Duodenal mucosa (tissue), 2 donors: ENCODE results near the gene DMD.
"Not testable (repeated sequence)": the region's sequence is repeated elsewhere in the genome, so short reads cannot be mapped to it uniquely, and the experiment has no call there.

Experiments used
- H3K27ac ChIP-seq: one replicate; pipeline ENCODE4 v1.7.0; 2013; ENCODE audit warnings: low read depth, low read length
- H3K27me3 ChIP-seq, 2 donors: one replicate each; pipeline ENCODE4 v1.7.0; 2013; ENCODE audit warnings: low read length in 2 of 2, control low read depth in 1 of 2; ENCODE audit not compliant: insufficient read depth in 2 of 2, control insufficient read depth in 1 of 2
- H3K36me3 ChIP-seq, 2 donors: one replicate each; pipeline ENCODE4 v1.7.0; 2013; ENCODE audit warnings: low read length in 2 of 2, control low read depth in 1 of 2; ENCODE audit not compliant: insufficient read depth in 2 of 2, control insufficient read depth in 1 of 2
- H3K4me1 ChIP-seq, 2 donors: one replicate each; pipeline ENCODE4 v1.7.0; 2013; ENCODE audit warnings: low read length in 2 of 2, control low read depth in 1 of 2; ENCODE audit not compliant: insufficient read depth in 2 of 2, control insufficient read depth in 1 of 2
- H3K4me3 ChIP-seq, 2 donors: one replicate each; pipeline ENCODE4 v1.7.0; 2013; ENCODE audit warnings: low read length in 2 of 2, low read depth in 1 of 2
- H3K9ac ChIP-seq, 2 donors: one replicate each; pipeline ENCODE4 v1.7.0; 2013; ENCODE audit warnings: low read length in 2 of 2, low read depth in 1 of 2
- H3K9me3 ChIP-seq, 2 donors: one replicate each; pipeline ENCODE4 v1.7.0; 2013; ENCODE audit warnings: low read length in 2 of 2, control low read depth in 1 of 2; ENCODE audit not compliant: control insufficient read depth in 1 of 2

Gene DMD

DNA sequence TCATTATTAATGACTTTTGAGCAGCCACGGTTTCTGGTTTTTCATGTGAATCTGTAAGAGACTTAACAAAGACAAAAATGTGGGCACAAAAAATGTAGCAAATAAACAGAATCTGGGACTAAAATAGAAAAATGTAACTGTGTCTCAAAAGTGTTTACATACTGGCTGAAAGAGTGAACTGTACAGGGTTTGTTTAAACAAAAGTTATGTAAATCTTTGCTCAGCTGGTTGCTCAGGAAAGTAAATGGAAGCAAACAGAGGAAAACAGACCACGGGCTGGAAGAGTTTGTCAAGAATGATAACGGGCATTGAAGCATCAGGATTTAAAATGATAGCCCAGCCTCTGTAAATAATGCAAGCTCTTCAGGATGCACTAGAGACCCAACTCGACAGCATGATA lies 1217.7 kb downstream of the DMD start:
- H3K27me3 ChIP-seq = no peaks in the 10 kb centered on the region
- H3K4me3 ChIP-seq = no peak overlapping the region
- H3K36me3 ChIP-seq = no peaks in the 10 kb centered on the region
- H3K9me3 ChIP-seq = no peaks in the 10 kb centered on the region
- H3K9ac ChIP-seq = no peak overlapping the region
- no peaks in the 10 kb centered on the region for H3K4me1 ChIP-seq
- H3K27ac ChIP-seq = no peak overlapping the region

DNA sequence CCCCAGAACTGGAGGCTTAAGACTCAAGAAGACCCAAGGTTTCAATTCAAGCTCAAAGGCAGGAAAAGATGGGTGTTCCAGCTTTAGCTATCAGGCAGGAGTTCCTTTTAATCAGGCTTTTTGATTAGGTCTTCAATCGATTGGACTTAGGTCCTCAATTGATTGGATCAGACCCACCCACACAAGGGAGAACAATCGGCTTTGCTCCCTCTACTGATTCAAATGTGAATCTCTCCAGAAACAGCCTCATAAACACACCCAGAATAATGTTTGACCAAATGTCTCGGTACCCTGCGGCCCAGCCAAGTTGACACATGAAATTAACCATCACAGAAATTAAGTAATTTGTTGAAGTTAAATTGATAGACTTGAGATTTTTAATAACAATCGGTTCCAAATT lies 1222.4 kb downstream of the DMD start:
- Histone ChIP-seq H3K27ac (no peak overlapping the region), H3K27me3 (no peaks in the 10 kb centered on the region), H3K4me1 (no peaks in the 10 kb centered on the region), H3K9ac (no peak overlapping the region), H3K36me3 (no peaks in the 10 kb centered on the region), H3K4me3 (no peak overlapping the region), H3K9me3 (no peaks in the 10 kb centered on the region)

DNA sequence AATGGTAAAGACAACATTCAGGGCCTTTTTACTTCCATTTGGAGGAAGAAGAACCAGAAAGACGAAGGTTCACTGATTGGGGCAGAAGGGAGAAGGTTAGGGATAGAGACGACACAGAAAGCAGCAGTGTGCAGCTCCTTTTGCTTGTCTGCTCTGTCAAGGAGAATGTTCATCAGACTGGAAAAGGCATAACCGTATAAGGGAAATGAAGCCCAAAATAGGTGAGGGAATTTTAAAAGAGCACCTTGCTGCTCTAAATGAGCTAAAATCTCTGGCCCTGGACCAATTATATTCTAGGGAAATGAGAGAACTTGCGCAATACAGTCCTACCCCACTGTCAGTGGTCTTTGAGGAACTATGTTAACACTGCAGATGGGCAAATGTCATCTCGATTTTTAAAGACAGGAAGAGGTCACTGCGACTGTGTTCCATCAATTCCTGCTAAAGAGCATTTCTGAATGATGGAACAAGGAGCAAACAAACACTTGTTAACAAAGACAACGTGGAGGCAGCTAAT lies 1229.7 kb downstream of the DMD start:
- no peak overlapping the region for H3K9ac ChIP-seq
- H3K9me3 ChIP-seq = no peaks in the 10 kb centered on the region
- no peaks in the 10 kb centered on the region for H3K36me3 ChIP-seq
- no peak overlapping the region for H3K4me3 ChIP-seq
- H3K4me1 ChIP-seq = no peaks in the 10 kb centered on the region
- no peak overlapping the region for H3K27ac ChIP-seq
- no peaks in the 10 kb centered on the region for H3K27me3 ChIP-seq

DNA sequence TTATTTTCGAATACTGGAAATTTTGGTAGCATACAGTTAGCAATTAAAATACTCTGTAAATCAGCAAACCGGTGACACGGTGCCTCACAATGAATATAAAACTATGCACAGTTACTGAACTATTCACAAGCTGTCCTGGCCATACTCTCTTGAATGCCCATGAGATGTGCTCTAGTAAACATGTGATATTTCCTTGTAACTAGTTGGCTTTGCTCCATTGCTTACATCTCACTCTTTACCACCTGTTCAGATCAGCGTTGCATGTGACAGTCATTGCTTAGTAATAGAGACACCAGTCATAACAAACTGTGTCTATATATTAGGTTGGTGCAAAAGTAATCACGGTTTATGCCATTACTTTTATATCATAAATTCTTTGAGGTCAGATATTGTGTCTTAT lies 1241.6 kb downstream of the DMD start:
- H3K4me1 ChIP-seq = no peaks in the 10 kb centered on the region
- H3K27ac ChIP-seq = no peak overlapping the region
- H3K36me3 ChIP-seq = no peaks in the 10 kb centered on the region
- no peak overlapping the region for H3K9ac ChIP-seq
- H3K27me3 ChIP-seq = no peaks in the 10 kb centered on the region
- no peaks in the 10 kb centered on the region for H3K9me3 ChIP-seq
- no peak overlapping the region for H3K4me3 ChIP-seq

DNA sequence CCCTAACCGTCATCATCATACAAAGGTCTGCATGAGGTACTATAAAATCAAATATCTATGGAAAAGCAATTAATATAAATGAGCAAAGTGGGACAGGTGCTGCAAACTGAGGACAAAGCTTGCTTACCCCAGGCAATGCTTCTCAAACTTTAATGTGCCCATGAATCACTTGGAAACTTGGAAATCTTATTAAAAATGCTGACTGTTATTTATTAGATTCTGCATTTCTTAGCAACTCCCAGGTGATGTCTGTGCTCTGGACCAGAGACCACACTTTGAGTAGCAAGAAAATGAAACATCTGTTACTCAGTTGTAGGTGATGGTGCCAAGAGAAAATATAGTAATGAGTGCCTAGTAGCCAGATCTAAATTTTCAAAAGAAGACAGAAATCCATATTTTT lies 1249.1 kb downstream of the DMD start:
- Histone ChIP-seq H3K27ac (no peak overlapping the region), H3K27me3 (no peaks in the 10 kb centered on the region), H3K9me3 (no peaks in the 10 kb centered on the region)

DNA sequence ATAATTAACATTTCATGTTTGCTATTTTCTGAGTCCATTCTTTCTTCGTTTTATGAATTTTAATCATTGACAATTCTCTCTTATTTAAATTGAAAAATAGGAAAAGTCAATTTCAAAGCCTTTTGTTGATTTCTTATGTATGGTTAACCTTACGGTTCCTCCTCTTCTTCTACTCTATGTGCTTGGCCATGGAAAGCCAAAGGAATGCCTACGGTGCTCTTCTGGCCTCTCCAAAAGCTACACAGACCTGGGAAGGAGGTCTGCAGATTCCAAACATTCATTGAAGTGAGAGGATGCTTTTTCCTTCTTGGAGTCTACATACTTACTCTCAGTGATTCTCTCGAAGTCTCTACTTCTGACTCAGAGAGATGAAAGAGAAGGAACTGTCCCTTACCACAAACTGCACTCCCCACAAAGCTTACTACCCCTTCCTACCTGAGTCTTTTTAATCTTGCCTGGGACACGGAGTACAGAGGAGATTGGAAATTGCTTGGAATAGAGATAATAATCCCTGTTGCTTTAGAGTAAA lies 1276.4 kb downstream of the DMD start:
- Histone ChIP-seq H3K4me1 (peaks cover 0 to 3% of the 10 kb centered on the region in 2 donors), H3K27me3 (no peaks in the 10 kb centered on the region), H3K27ac (no peak overlapping the region), H3K9me3 (no peaks in the 10 kb centered on the region), H3K36me3 (no peaks in the 10 kb centered on the region), H3K4me3 (no peak overlapping the region), H3K9ac (no peak overlapping the region)

More for the DNA sequence above, 1249.1 kb downstream of the DMD start:
- H3K4me1 ChIP-seq = no peaks in the 10 kb centered on the region
- H3K36me3 ChIP-seq = no peaks in the 10 kb centered on the region
- no peak overlapping the region for H3K4me3 ChIP-seq
- no peak overlapping the region for H3K9ac ChIP-seq

DNA sequence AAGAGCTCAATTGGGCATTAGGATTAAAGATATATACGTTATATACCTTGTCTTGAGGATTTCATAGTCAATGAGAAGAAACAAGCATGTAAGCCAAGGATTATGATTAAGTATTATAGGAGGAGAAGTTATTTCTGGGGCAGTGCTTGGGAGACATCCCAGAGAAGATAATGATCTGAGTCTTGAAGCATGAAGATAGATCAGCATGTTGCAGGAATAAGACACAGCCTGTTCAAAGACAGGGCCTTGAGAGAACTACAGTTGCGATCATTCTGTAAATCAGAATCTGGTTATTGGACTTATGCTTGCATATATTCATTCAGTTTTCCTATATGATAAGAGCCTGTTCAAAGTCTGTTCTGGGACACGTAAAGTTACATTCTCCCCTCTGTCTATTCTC lies 1277.3 kb downstream of the DMD start:
- H3K27ac ChIP-seq = no peak overlapping the region

DNA sequence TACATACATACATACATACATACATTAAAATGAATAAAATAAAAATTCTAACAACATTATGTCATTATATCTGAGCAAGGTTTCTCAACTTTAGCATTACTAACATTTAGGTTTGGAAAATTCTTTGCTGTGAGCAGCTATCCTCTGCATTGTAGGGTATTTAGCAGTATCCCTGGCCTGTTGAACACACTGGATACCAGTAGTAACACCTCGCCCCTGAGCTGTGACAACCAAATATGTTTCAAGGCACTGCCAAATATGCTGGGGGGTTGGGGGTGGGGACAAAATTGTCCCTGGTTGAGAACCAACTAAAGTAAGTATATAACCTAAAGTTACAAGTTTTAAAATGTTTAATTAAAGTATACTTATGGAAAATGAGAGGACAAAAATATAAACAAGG lies 1278.6 kb downstream of the DMD start:
- Histone ChIP-seq H3K9ac (no peak overlapping the region), H3K4me1 (peaks cover 0 to 3% of the 10 kb centered on the region in 2 donors), H3K36me3 (no peaks in the 10 kb centered on the region), H3K4me3 (no peak overlapping the region), H3K27ac (no peak overlapping the region), H3K27me3 (no peaks in the 10 kb centered on the region), H3K9me3 (no peaks in the 10 kb centered on the region)

More for the DNA sequence above, 1277.3 kb downstream of the DMD start:
- Histone ChIP-seq H3K4me3 (no peak overlapping the region), H3K27me3 (no peaks in the 10 kb centered on the region), H3K9me3 (no peaks in the 10 kb centered on the region), H3K4me1 (peaks cover 0 to 3% of the 10 kb centered on the region in 2 donors), H3K9ac (no peak overlapping the region), H3K36me3 (no peaks in the 10 kb centered on the region)

DNA sequence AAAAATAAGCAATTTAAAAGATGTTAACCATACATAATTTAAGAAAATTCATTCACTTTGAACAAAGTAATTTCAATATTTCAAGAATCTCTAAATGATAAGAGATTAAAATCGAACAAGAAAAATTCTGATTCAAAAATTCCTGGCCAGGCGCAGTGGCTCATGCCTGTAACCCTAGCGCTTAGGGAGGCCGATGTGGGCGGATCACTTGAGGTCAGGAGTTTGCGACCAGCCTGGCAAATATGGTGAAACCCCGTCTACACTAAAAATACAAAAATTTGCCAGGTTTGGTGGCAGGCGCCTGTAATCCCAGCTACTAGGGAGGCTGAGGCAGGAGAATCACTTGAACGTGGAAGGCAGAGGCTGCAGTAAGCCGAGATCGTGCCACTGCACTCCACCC lies 1279.0 kb downstream of the DMD start:
- H3K9me3 ChIP-seq, H3K27me3 ChIP-seq, H3K36me3 ChIP-seq, H3K4me1 ChIP-seq, H3K27ac ChIP-seq, H3K9ac ChIP-seq, H3K4me3 ChIP-seq: not testable (repeated sequence)

DNA sequence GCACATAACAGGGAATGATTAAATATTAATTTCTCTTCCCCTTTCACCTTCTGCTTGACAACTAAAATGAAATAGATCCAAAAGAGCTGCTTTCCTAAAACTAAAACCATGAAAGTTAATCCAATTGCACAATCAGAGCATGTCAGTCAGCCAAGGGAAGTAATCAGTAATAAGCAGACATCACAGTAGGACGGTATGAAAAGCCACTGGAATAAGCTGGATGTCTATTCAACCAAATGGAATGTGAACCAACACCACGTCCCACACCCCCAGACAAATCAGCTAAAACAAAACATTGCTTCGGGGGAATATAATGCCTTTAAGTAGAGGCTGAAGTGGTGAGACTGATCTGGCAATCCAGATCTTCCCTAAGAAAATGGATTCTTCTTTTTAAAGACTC lies 1280.1 kb downstream of the DMD start:
- no peak overlapping the region for H3K4me3 ChIP-seq
- H3K27ac ChIP-seq = no peak overlapping the region
- no peaks in the 10 kb centered on the region for H3K9me3 ChIP-seq
- peaks cover 0 to 3% of the 10 kb centered on the region in 2 donors for H3K4me1 ChIP-seq
- H3K27me3 ChIP-seq = no peaks in the 10 kb centered on the region
- no peak overlapping the region for H3K9ac ChIP-seq
- no peaks in the 10 kb centered on the region for H3K36me3 ChIP-seq

DNA sequence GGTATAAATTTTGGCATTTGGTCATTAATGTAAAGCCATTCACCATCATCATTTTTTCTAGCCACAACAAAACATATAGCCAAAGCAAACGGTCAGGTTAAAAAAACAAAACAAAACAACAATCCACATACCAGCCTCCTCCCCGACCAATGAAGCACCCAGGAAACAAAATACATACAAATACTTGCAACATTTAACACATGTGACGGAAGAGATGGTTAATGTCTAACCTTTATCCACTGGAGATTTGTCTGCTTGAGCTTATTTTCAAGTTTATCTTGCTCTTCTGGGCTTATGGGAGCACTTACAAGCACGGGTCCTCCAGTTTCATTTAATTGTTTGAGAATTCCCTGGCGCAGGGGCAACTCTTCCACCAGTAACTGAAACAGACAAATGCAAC lies 1282.0 kb downstream of the DMD start:
- no peaks in the 10 kb centered on the region for H3K27me3 ChIP-seq
- H3K4me1 ChIP-seq = peaks cover 0 to 3% of the 10 kb centered on the region in 2 donors
- H3K27ac ChIP-seq = no peak overlapping the region
- no peak overlapping the region for H3K9ac ChIP-seq
- no peaks in the 10 kb centered on the region for H3K36me3 ChIP-seq
- H3K9me3 ChIP-seq = no peaks in the 10 kb centered on the region
- no peak overlapping the region for H3K4me3 ChIP-seq
